Endodermal cell (in vitro differentiated cells): ENCODE data around the gene EME2. TPM values are rescaled to one million over a fixed set of nuclear protein-coding genes. Genes with fewer than 3 reads are reported as not detected.

Experiments
- DNase-seq: peaks from one replicate; pipeline ENCODE4 v3.0.0-alpha.2; 2017
- H3K27ac ChIP-seq: 2 replicates; pipeline ENCODE4 v1.5.1; 2013; ENCODE audit warnings: mild to moderate bottlenecking, low read depth, low read length, moderate library complexity
- H3K27me3 ChIP-seq: 2 replicates; pipeline ENCODE4 v1.6.1; 2013; ENCODE audit warnings: mild to moderate bottlenecking, low read length, moderate library complexity; ENCODE audit not compliant: insufficient read depth, control insufficient read depth, poor library complexity, severe bottlenecking
- H3K36me3 ChIP-seq: 2 replicates; pipeline ENCODE4 v1.7.0; 2013; ENCODE audit warnings: mild to moderate bottlenecking, low read length, moderate library complexity; ENCODE audit not compliant: control insufficient read depth, insufficient read depth
- H3K4me1 ChIP-seq: one replicate; pipeline ENCODE4 v1.7.0; 2013; ENCODE audit warnings: low read length; ENCODE audit not compliant: control insufficient read depth, insufficient read depth
- H3K4me3 ChIP-seq: 2 replicates; pipeline ENCODE4 v1.5.1; 2013; ENCODE audit warnings: mild to moderate bottlenecking, low read length, moderate library complexity
- H3K9ac ChIP-seq: 2 replicates; pipeline ENCODE4 v1.6.1; 2013; ENCODE audit warnings: mild to moderate bottlenecking, low read length, moderate library complexity; ENCODE audit not compliant: poor library complexity, severe bottlenecking; ENCODE audit errors: extremely low read depth
- H3K9me3 ChIP-seq: 2 replicates; pipeline ENCODE4 v1.6.1; 2013; ENCODE audit warnings: mild to moderate bottlenecking, low read length, moderate library complexity; ENCODE audit not compliant: control insufficient read depth
- H3K27ac Mint-ChIP-seq: 2 replicates; pipeline ENCODE4 v1.8.0; 2020; ENCODE audit warnings: mixed read lengths
- H3K27me3 Mint-ChIP-seq: 2 replicates; pipeline ENCODE4 v1.8.0; 2021; ENCODE audit warnings: mild to moderate bottlenecking, mixed read lengths; ENCODE audit not compliant: insufficient read depth
- H3K36me3 Mint-ChIP-seq: 2 replicates; pipeline ENCODE4 v1.8.0; 2020; ENCODE audit warnings: low read depth, mixed read lengths
- H3K4me1 Mint-ChIP-seq: 2 replicates; pipeline ENCODE4 v1.8.0; 2020; ENCODE audit warnings: mixed read lengths
- H3K4me3 Mint-ChIP-seq: 2 replicates; pipeline ENCODE4 v1.8.0; 2020; ENCODE audit warnings: mild to moderate bottlenecking, moderate library complexity, mixed read lengths
- H3K9me3 Mint-ChIP-seq: 2 replicates; pipeline ENCODE4 v1.8.0; 2020; ENCODE audit warnings: mild to moderate bottlenecking, mixed read lengths
- WGBS, 2 experiments: methylation state at CpG; one replicate each; pipeline versions ENCODE4 v1.1.5 to v1.1.7; 2013; ENCODE audit warnings: missing lambda C conversion rate in 2 of 2, mixed read lengths in 1 of 2; ENCODE audit not compliant: insufficient coverage in 1 of 2, insufficient read length in 1 of 2; 5-methylcytosine and 5-hydroxymethylcytosine counted together
- total RNA-seq, 2 donors: library from RNA; stranded (reverse); fragmentation: NEBNext Ultra II Directional in 1 of 2; extraction: Animal tissue kit (Norgen Biotek cat#: 25700) in 1 of 2; gene quantifications; 2 replicates in 1 of 2; 3 replicates in 1 of 2; pipeline ENCODE4 v1.2.1, GENCODE V29; 2021
- TF ChIP-seq, protein P1 (sequence below): fragments of 200-600 bp; sonication (generic); conservative IDR thresholded peaks from 2 replicates; pipeline ENCODE4 v1.5.0; 2021; ENCODE audit warnings: antibody characterized with exemption, mild to moderate bottlenecking

Gene EME2
- total RNA-seq, 2 donors from 2014 or later: 34.3 to 64.3 TPM

DNA sequence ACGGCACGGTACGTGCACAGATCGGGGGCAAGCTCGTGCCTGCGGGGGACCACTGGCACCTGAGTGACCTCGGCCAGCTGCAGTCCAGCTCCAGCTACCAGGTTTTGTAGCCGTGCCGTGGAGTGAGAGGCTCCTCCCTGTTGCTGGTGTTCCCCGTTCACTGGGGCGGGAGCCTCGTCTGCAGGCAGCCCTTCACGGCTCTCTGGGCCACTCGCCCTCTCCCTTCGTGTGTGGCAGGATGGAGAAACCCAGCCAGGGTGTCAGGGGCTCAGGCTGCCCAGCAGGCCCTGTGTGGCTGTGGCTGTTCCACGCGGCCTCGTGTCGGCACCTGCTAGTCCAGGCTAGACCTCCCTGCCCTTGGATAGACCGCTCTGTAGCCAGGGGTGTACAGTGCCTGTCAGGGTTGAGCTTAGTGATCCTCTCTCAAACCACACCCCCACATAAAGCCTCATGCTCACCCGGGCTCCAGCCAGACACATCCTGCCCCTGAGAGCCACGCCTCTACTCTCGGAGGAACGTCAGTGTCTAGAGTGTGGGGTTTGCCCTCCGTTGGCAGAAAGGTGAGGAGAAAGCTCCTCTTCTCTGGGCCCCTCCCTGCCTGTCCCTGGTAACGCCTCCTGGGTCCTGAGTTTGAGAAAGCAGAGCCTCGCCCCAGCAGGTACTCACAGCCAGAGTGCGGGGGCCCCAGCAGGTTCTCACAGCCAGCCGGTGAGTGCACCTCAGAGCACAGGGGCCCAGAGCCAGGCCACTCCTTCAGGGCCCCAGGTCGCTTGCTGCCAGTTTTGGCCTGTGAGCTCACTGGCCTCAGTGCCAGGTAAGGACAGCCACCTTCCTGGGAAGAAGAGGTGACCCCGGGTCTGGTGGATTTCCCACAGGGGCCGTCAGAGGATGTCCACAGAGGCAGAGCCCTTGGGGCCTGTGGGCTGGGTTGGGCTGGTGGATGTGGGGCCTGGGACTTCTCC is 29.0 kb upstream of the EME2 start:
- no peak for DNase-seq
- Histone ChIP-seq H3K4me3 (no peak overlapping the region), H3K4me1 (no peaks in the 10 kb centered on the region), H3K27ac (no peak overlapping the region), H3K27me3 (no peaks in the 10 kb centered on the region), H3K36me3 (peaks cover 14% of the 10 kb centered on the region), H3K9ac (no peak overlapping the region), H3K9me3 (peaks cover 12% of the 10 kb centered on the region)
- H3K4me1 Mint-ChIP-seq: no peaks in the 10 kb centered on the region
- no peak overlapping the region for H3K27ac Mint-ChIP-seq
- no peak overlapping the region for H3K4me3 Mint-ChIP-seq
- H3K9me3 Mint-ChIP-seq: peaks cover 1% of the 10 kb centered on the region
- TF ChIP-seq, protein P1, sequence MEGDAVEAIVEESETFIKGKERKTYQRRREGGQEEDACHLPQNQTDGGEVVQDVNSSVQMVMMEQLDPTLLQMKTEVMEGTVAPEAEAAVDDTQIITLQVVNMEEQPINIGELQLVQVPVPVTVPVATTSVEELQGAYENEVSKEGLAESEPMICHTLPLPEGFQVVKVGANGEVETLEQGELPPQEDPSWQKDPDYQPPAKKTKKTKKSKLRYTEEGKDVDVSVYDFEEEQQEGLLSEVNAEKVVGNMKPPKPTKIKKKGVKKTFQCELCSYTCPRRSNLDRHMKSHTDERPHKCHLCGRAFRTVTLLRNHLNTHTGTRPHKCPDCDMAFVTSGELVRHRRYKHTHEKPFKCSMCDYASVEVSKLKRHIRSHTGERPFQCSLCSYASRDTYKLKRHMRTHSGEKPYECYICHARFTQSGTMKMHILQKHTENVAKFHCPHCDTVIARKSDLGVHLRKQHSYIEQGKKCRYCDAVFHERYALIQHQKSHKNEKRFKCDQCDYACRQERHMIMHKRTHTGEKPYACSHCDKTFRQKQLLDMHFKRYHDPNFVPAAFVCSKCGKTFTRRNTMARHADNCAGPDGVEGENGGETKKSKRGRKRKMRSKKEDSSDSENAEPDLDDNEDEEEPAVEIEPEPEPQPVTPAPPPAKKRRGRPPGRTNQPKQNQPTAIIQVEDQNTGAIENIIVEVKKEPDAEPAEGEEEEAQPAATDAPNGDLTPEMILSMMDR: no peak
- WGBS, 2 experiments: 92 to 98% methylated on average over 19 to 32 of the region's 32 CpGs
- no peaks in the 10 kb centered on the region for H3K27me3 Mint-ChIP-seq
- peaks cover 20% of the 10 kb centered on the region for H3K36me3 Mint-ChIP-seq

DNA sequence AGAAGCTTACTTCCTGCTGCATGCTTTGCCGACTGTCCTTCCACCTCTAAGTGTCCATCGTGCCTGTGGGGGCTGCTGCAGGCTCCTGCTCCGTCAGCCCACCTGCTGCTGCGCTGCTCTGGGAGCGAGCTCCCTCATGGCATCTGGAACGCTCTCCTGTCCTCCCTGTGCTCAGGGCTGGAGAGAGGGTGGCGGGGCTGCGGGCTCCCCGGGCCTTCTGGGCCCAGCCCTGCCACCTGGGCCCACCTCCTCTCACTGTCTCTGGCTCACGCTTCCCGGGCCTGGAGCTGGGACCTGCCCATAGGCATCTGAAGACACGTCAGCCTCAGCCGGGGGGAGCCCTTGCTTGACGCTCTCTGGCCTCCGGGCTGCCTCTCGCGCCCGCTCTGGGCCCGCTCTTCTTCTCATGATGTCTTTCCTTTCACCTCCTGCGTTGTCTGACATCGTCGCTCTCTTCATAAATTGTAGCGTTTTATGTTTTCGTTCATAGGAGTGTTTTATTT is 28.2 kb upstream of the EME2 start:
- Histone ChIP-seq H3K27ac (no peak overlapping the region), H3K27me3 (no peaks in the 10 kb centered on the region), H3K4me1 (no peaks in the 10 kb centered on the region), H3K9ac (no peak overlapping the region), H3K36me3 (peaks cover 21% of the 10 kb centered on the region), H3K4me3 (no peak overlapping the region), H3K9me3 (peaks cover 4% of the 10 kb centered on the region)
- WGBS, 2 experiments: 92 to 95% methylated on average over 13 to 22 of the region's 24 CpGs
- no peaks in the 10 kb centered on the region for H3K27me3 Mint-ChIP-seq
- no peak overlapping the region for H3K27ac Mint-ChIP-seq
- H3K36me3 Mint-ChIP-seq: peaks cover 28% of the 10 kb centered on the region
- H3K4me3 Mint-ChIP-seq: no peak overlapping the region
- peaks cover 1% of the 10 kb centered on the region for H3K9me3 Mint-ChIP-seq
- TF ChIP-seq, protein P1: no peak
- no peak for DNase-seq
- H3K4me1 Mint-ChIP-seq: no peaks in the 10 kb centered on the region

- H3K4me3 ChIP-seq: no peak overlapping the region
- WGBS, 2 experiments: 97% methylated on average over 24 to 25 of the region's 25 CpGs
Measured at GRCh38 chr16:1745181-1745899, 27.3 kb upstream of the EME2 start.

More at GRCh38 chr16:1745181-1745899, 27.3 kb upstream of the EME2 start:
- H3K36me3 ChIP-seq: peaks cover 24% of the 10 kb centered on the region
- H3K9ac ChIP-seq: no peak overlapping the region
- H3K27me3 Mint-ChIP-seq: no peaks in the 10 kb centered on the region
- H3K9me3 ChIP-seq: no peaks in the 10 kb centered on the region
- no peaks in the 10 kb centered on the region for H3K4me1 ChIP-seq
- peak overlapping the region; percentile 77 for H3K27ac Mint-ChIP-seq
- H3K9me3 Mint-ChIP-seq: peaks cover 1% of the 10 kb centered on the region
- no peak overlapping the region for H3K4me3 Mint-ChIP-seq
- H3K27me3 ChIP-seq: no peaks in the 10 kb centered on the region
- H3K36me3 Mint-ChIP-seq: peaks cover 33% of the 10 kb centered on the region
- DNase-seq: no peak
- H3K27ac ChIP-seq: peak overlapping the region; percentile 73
- no peaks in the 10 kb centered on the region for H3K4me1 Mint-ChIP-seq
- TF ChIP-seq, protein P1: no peak
